Measurements from ENCODE around the gene ABHD4. TPM values are rescaled to one million over a fixed set of nuclear protein-coding genes. Genes with fewer than 3 reads are reported as not detected.
A peak's percentile ranks its signal among the peaks of the same experiment; 100 is the strongest.

Gene ABHD4
- total and polyA plus RNA-seq, 10 of the 15 experiments (the other 5 are each of a cell fraction or from before 2014, with no cell fraction given) = 5.4 to 28.7 (median 10.8) TPM

DNA sequence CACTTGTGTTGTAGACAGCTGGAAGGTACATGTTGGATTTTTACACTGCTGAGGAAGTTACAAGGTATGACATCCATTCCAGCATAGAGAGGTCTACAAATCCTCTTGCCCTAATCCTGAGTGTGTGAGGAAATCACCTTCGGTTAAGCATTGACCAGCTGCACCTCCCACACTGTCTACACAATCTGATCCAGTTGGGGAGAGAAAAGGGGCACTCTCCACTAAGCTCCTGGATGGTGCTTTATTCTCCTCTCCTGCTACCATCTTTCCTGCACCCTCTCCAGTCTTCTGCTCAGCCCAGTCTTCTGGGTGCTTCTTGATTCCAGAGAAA, 46.2 kb downstream of the ABHD4 start, which contains the start of gene OR6J1:
OR6J1 (minus strand) TSS at position 48 of the 331 bp plus-strand sequence. CDS start 9,541 bp downstream, outside the sequence.
- intact Hi-C loops (cut with micrococcal nuclease; ENCODE audit: unreplicated experiment) (loop anchor here (1.0 kb wide), 1 partner anchor 74 kb away; no protein-coding TSS in a partner anchor), in situ Hi-C loops (cut with MboI) (no loop called here)
- H3K27me3 ChIP-seq (replicated peaks in 1 of 2; ENCODE audit: control insufficient read depth in 2 of 2, insufficient read depth in 2 of 2, low read length in 1 of 2) = no peaks in the 10 kb centered on the region
- RAD21 ChIA-PET (ENCODE audit: unreplicated experiment) = interaction anchor here (0.8 to 1.4 kb wide), 2 partner anchors 66 to 73 kb away, joined by 3 to 5 read pairs; no protein-coding TSS in a partner anchor
- no peaks in the 10 kb centered on the region for H3K79me2 ChIP-seq (ENCODE audit: control insufficient read depth, insufficient read depth, low read length)
- CTCF ChIA-PET = interaction anchor here (1.0 to 5.4 kb wide), 8 partner anchors 9 to 254 kb away, joined by 4 to 36 read pairs (median 4); no protein-coding TSS in a partner anchor
- H3K4me2 ChIP-seq (ENCODE audit: control insufficient read depth, insufficient read depth) = no peak within 1 kb of the TSS
- BruUV-seq (replicated peaks) = no TSS peak
- WGBS (ENCODE audit: insufficient coverage, insufficient replicate concordance, low lambda C conversion rate, missing lambda C conversion rate) = 0% methylated on average over 1 of the region's 1 CpG
- peak; percentile 15; the same call in 2 of the 3 replicates for ATAC-seq
- no peaks in the 10 kb centered on the region for H3K9me3 ChIP-seq (replicated peaks; ENCODE audit: control insufficient read depth, insufficient read depth, low read length)
- no peak within 1 kb of the TSS for H2AFZ ChIP-seq (ENCODE audit: control insufficient read depth, low read depth, low read length)
- no peaks in the 10 kb centered on the region for H3K36me3 ChIP-seq (ENCODE audit: control insufficient read depth in 2 of 2, insufficient read depth in 2 of 2, low read length in 1 of 2)
- no peak within 1 kb of the TSS for H3K4me3 ChIP-seq
- SMC1A ChIA-PET (ENCODE audit: uncharacterized antibody, unreplicated experiment) = interaction anchor here (1.2 to 3.2 kb wide), 4 partner anchors 9 to 73 kb away, joined by 3 to 15 read pairs (median 4); no protein-coding TSS in a partner anchor
- no peaks in the 10 kb centered on the region for H3K4me1 ChIP-seq (ENCODE audit: control insufficient read depth, insufficient read depth, low read length)
- POLR2A ChIA-PET = no interaction called here
- TF ChIP-seq DPF2 (IDR thresholded peaks at IDR 0.05) (no peak), FOXK2 (IDR thresholded peaks at IDR 0.05) (0 out of 2 replicates have a peak, but pooled peaks have one; percentile 37)
- H4K20me1 ChIP-seq (ENCODE audit: control insufficient read depth, insufficient read depth) = no peaks in the 10 kb centered on the region
- H3K9ac ChIP-seq (ENCODE audit: control insufficient read depth, insufficient read depth, low read length) = no peak within 1 kb of the TSS
- H3K27ac ChIP-seq (ENCODE audit: control insufficient read depth, insufficient read depth) = no peak within 1 kb of the TSS
- no peak for FAIRE-seq
- DNase-seq (ENCODE audit: low read depth, low spot score) = no peak

DNA sequence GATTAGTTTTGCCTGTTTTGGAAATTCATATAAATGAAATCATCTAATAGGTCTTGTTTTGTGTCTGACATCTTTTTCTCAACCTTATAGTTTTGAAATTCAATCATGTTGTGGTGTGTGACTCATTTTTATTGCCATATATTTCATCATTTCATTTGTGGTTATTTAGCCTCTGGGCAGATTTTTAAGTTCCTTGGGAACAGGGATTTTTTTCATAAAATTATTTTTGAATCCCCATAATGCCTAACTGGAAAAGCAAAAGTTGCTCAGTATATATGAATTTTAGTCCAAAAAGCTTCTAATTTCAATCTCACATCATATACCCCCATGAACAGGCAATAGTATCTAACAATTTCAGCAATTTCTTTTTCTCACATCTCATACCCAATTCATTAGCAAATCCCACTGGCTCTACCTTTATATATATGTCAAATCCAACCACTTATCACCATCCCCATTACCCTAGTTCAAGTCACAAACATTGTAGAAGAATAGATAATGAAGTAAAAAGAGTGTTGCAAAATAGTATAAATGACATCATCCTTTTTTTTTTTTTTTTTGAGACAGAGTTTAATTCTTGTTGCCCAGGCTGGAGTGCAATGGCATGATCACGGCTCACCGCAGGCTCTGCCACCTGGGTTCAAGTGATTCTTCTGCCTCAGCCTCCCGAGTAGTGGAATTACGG, 48.6 kb downstream of the ABHD4 start:
- POLR2A ChIA-PET = interaction anchor here (0.5 kb wide), 1 partner anchor 76 kb away, joined by 3 read pairs; no protein-coding TSS in a partner anchor
- FAIRE-seq (no peak), ATAC-seq (no peak), DNase-seq (ENCODE audit: low read depth, low spot score) (no peak)
- H3K9me3 ChIP-seq (replicated peaks; ENCODE audit: control insufficient read depth, insufficient read depth, low read length) = no peaks in the 10 kb centered on the region
- TF ChIP-seq ATF7 (IDR thresholded peaks at IDR 0.05; ENCODE audit: low read depth) = peak; percentile 43; the same call in 1 of the 2 replicates
- TF ChIP-seq SPI1 (IDR thresholded peaks at IDR 0.05; ENCODE audit: borderline replicate concordance, insufficient read depth, low read depth, low read length) = no peak
- no peaks in the 10 kb centered on the region for H3K27me3 ChIP-seq (replicated peaks in 1 of 2; ENCODE audit: control insufficient read depth in 2 of 2, insufficient read depth in 2 of 2, low read length in 1 of 2)
- no TSS peak for BruUV-seq (replicated peaks)
- no peaks in the 10 kb centered on the region for H3K4me1 ChIP-seq (ENCODE audit: control insufficient read depth, insufficient read depth, low read length)
- no peak overlapping the region for H3K4me2 ChIP-seq (ENCODE audit: control insufficient read depth, insufficient read depth)
- 71% methylated on average over 4 of the region's 4 CpGs for whole genome bisulfite sequencing (ENCODE audit: insufficient coverage, insufficient replicate concordance, low lambda C conversion rate, missing lambda C conversion rate)
- H3K36me3 ChIP-seq (ENCODE audit: control insufficient read depth in 2 of 2, insufficient read depth in 2 of 2, low read length in 1 of 2) = no peaks in the 10 kb centered on the region
- no peak overlapping the region for H3K27ac ChIP-seq (ENCODE audit: control insufficient read depth, insufficient read depth)
- H2AFZ ChIP-seq (ENCODE audit: control insufficient read depth, low read depth, low read length) = no peak overlapping the region
- RAD21 ChIA-PET (ENCODE audit: unreplicated experiment) = interaction anchor here (0.7 to 1.1 kb wide), 2 partner anchors 77 to 119 kb away, joined by 3 to 4 read pairs; no protein-coding TSS in a partner anchor
- intact Hi-C loops (cut with micrococcal nuclease; ENCODE audit: unreplicated experiment) = no loop called here
- H3K79me2 ChIP-seq (ENCODE audit: control insufficient read depth, insufficient read depth, low read length) = no peaks in the 10 kb centered on the region
- SMC1A ChIA-PET (ENCODE audit: uncharacterized antibody, unreplicated experiment) = interaction anchor here (0.7 to 3.2 kb wide), 4 partner anchors 12 to 255 kb away, joined by 3 to 15 read pairs (median 3); no protein-coding TSS in a partner anchor
- in situ Hi-C loops (cut with MboI) = no loop called here
- CTCF ChIA-PET = interaction anchor here (0.7 to 2.7 kb wide), 5 partner anchors 12 to 90 kb away, joined by 3 to 13 read pairs (median 9); no protein-coding TSS in a partner anchor
- H3K9ac ChIP-seq (ENCODE audit: control insufficient read depth, insufficient read depth, low read length) = no peak overlapping the region
- no peaks in the 10 kb centered on the region for H4K20me1 ChIP-seq (ENCODE audit: control insufficient read depth, insufficient read depth)
- H3K4me3 ChIP-seq = no peak overlapping the region
